Coronary artery (tissue), 2 donors: ENCODE data around the gene PIANP.

Experiments used
- DNase-seq: peaks from one replicate; pipeline ENCODE4 v3.0.0-alpha.2; 2017; ENCODE audit warnings: low spot score
- H3K27ac ChIP-seq, 2 donors: fragments of 200-600 bp; sonication (generic); one replicate each; pipeline ENCODE4 v1.5.1; 2016 to 2019
- H3K4me3 ChIP-seq: fragments of 200-600 bp; sonication (generic); 2 replicates; pipeline ENCODE4 v1.5.1; 2016; ENCODE audit warnings: mild to moderate bottlenecking, moderate library complexity
- TF ChIP-seq, protein P1 (sequence below): fragments of 200-600 bp; sonication (generic); IDR thresholded peaks from one replicate; pipeline ENCODE4 v1.5.1; 2019; ENCODE audit warnings: antibody characterized with exemption

The PIANP gene

GRCh38 chr12:6735448-6736191 is 35.0 kb upstream of the PIANP start:
- peak overlapping the region in 1 of 2 donors; percentile 31 for H3K27ac ChIP-seq
- DNase-seq = no peak

GRCh38 chr12:6734506-6735387 is 34.1 kb upstream of the PIANP start:
- H3K27ac ChIP-seq = no peak overlapping the region
- TF ChIP-seq, protein P1, sequence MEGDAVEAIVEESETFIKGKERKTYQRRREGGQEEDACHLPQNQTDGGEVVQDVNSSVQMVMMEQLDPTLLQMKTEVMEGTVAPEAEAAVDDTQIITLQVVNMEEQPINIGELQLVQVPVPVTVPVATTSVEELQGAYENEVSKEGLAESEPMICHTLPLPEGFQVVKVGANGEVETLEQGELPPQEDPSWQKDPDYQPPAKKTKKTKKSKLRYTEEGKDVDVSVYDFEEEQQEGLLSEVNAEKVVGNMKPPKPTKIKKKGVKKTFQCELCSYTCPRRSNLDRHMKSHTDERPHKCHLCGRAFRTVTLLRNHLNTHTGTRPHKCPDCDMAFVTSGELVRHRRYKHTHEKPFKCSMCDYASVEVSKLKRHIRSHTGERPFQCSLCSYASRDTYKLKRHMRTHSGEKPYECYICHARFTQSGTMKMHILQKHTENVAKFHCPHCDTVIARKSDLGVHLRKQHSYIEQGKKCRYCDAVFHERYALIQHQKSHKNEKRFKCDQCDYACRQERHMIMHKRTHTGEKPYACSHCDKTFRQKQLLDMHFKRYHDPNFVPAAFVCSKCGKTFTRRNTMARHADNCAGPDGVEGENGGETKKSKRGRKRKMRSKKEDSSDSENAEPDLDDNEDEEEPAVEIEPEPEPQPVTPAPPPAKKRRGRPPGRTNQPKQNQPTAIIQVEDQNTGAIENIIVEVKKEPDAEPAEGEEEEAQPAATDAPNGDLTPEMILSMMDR = no peak
- no peak overlapping the region for H3K4me3 ChIP-seq
- no peak for DNase-seq

More at GRCh38 chr12:6735448-6736191, 35.0 kb upstream of the PIANP start:
- TF ChIP-seq, protein P1 = peak; percentile 52
- H3K4me3 ChIP-seq = no peak overlapping the region

GRCh38 chr12:6730169-6730568 is 29.6 kb upstream of the PIANP start:
- TF ChIP-seq, protein P1 = no peak
- Histone ChIP-seq H3K27ac (no peak overlapping the region), H3K4me3 (no peak overlapping the region)
- DNase-seq = no peak

DNA sequence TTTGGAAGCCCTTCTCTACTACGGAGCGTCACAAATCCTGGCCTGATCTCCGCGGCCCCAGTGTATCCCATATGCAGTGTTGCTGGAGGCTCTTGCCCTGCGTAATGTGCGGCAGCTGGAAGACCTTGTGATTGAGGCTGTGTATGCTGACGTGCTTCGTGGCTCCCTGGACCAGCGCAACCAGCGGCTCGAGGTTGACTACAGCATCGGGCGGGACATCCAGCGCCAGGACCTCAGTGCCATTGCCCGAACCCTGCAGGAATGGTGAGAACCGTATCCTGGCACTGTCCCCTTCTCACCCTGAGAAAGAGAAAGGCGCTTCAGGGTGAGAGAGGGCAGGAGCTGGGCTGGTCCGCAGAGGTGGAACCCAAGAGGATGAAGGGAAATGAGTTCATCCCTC is 28.6 kb upstream of the PIANP start:
- H3K27ac ChIP-seq = no peak overlapping the region
- TF ChIP-seq, protein P1 = no peak
- no peak for DNase-seq
- no peak overlapping the region for H3K4me3 ChIP-seq

GRCh38 chr12:6725350-6725749 is 24.7 kb upstream of the PIANP start:
- DNase-seq = no peak
- Histone ChIP-seq H3K27ac (no peak overlapping the region), H3K4me3 (no peak overlapping the region)
- TF ChIP-seq, protein P1 = no peak

DNA sequence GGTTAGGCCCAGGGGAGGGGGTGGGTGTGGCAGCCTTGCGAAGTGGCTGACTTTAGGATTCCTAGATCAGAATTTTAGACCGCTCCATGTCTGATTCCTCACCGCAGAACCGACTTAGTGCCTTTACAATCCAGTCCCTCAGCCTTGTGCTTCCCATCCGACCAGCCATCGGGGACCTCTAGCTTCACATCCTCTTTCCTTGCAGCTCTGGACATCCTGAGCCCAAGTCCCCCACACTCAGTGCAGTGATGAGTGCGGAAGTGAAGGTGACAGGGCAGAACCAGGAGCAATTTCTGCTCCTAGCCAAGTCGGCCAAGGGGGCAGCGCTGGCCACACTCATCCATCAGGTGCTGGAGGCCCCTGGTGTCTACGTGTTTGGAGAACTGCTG is 23.8 kb upstream of the PIANP start:
- Histone ChIP-seq H3K4me3 (peak overlapping the region; percentile 84), H3K27ac (peak overlapping the region; percentile 46 to 90)
- TF ChIP-seq, protein P1 = no peak
- no peak for DNase-seq
